AG04450 (cell line): ENCODE results near the gene PPP6R1. TPM values are rescaled to one million over a fixed set of nuclear protein-coding genes. Genes with fewer than 3 reads are reported as not detected.

Source experiments
- CTCF ChIA-PET: fragments of 300-600, 350-600 bp; formaldehyde crosslinking; extraction: SDS; loops from one replicate; lab custom pipeline; 2022; ENCODE audit warnings: antibody characterized with exemption, inconsistent platforms; lab: Charles Lee
- POLR2A ChIA-PET: fragments of 350-600 bp; formaldehyde crosslinking; extraction: SDS; loops from one replicate; lab custom pipeline; 2021; ENCODE audit warnings: antibody characterized with exemption, inconsistent platforms; lab: Yijun Ruan, JAX
- DNase-seq: peaks from one replicate; pipeline ENCODE4 v3.0.0-alpha.2; 2011; ENCODE audit warnings: low read depth, low spot score
- H3K27ac ChIP-seq: one replicate; pipeline ENCODE4 v1.5.1; 2012; ENCODE audit warnings: low read depth, low read length, control low read depth
- H3K27me3 ChIP-seq: one replicate; pipeline ENCODE4 v1.6.0; 2012; ENCODE audit warnings: low read length; ENCODE audit not compliant: control insufficient read depth, insufficient read depth
- H3K4me3 ChIP-seq: 2 replicates; pipeline ENCODE4 v1.5.1; 2011; ENCODE audit warnings: mild to moderate bottlenecking, low read depth, low read length, control low read depth
- H3K9me3 ChIP-seq: 2 replicates; pipeline ENCODE4 v1.5.1; 2012; ENCODE audit warnings: low read length; ENCODE audit not compliant: control insufficient read depth, insufficient read depth
- CTCF ChIP-seq: IDR thresholded peaks from 2 replicates; pipeline ENCODE4 v1.5.1; 2011; ENCODE audit warnings: low read depth, low read length, control low read depth, inconsistent platforms
- polyA plus RNA-seq: library from polyadenylated mRNA; depleted of rRNA; stranded (reverse); fragments of >200 nt; gene quantifications from 2 replicates; pipeline ENCODE4 v1.2.3, GENCODE V29; 2011

The PPP6R1 gene
- polyA plus RNA-seq, 1 experiment: 24.5 TPM

- H3K27me3 ChIP-seq: no peaks in the 10 kb centered on the region
- DNase-seq: no peak
- H3K9me3 ChIP-seq: no peaks in the 10 kb centered on the region
- no peak overlapping the region for H3K4me3 ChIP-seq
- ChIA-PET POLR2A (no interaction called here), CTCF (interaction anchor here (1.3 kb wide), 1 partner anchor 13 kb away, joined by 6 read pairs; no protein-coding TSS in a partner anchor)
- no peak overlapping the region for H3K27ac ChIP-seq
- no peak for TF ChIP-seq CTCF
These were observed 46.7 kb upstream of the PPP6R1 start for GRCh38 chr19:55305491-55305890.

- TF ChIP-seq CTCF: no peak
- Histone ChIP-seq H3K4me3 (no peak overlapping the region), H3K27ac (no peak overlapping the region), H3K9me3 (no peaks in the 10 kb centered on the region), H3K27me3 (no peaks in the 10 kb centered on the region)
- no peak for DNase-seq
- ChIA-PET CTCF (no interaction called here), POLR2A (no interaction called here)
These were observed 46.2 kb upstream of the PPP6R1 start for GRCh38 chr19:55304980-55305379.

GRCh38 chr19:55304279-55304978 lies 45.6 kb upstream of the PPP6R1 start:
- DNase-seq: no peak
- H3K4me3 ChIP-seq: no peak overlapping the region
- ChIA-PET CTCF (no interaction called here), POLR2A (no interaction called here)
- no peaks in the 10 kb centered on the region for H3K27me3 ChIP-seq
- TF ChIP-seq CTCF: no peak
- no peaks in the 10 kb centered on the region for H3K9me3 ChIP-seq
- H3K27ac ChIP-seq: no peak overlapping the region

GRCh38 chr19:55303477-55303876 lies 44.7 kb upstream of the PPP6R1 start:
- Histone ChIP-seq H3K27ac (no peak overlapping the region), H3K27me3 (no peaks in the 10 kb centered on the region), H3K4me3 (no peak overlapping the region), H3K9me3 (no peaks in the 10 kb centered on the region)
- ChIA-PET POLR2A (interaction anchor here (0.5 kb wide), 1 partner anchor 16 kb away, joined by 6 read pairs; no protein-coding TSS in a partner anchor), CTCF (interaction anchor here (0.5 to 3.7 kb wide), 10 partner anchors 10 to 330 kb away, joined by 3 to 41 read pairs (median 8); partner anchors contain the start of gene KMT5C)
- DNase-seq: no peak
- TF ChIP-seq CTCF: no peak

GRCh38 chr19:55302318-55302703 lies 43.5 kb upstream of the PPP6R1 start:
- Histone ChIP-seq H3K27ac (no peak overlapping the region), H3K4me3 (no peak overlapping the region; the same call in 1 of the 2 replicates), H3K27me3 (no peaks in the 10 kb centered on the region), H3K9me3 (no peaks in the 10 kb centered on the region)
- POLR2A ChIA-PET: no interaction called here
- no peak for DNase-seq
- TF ChIP-seq CTCF: no peak
- CTCF ChIA-PET: interaction anchor here (0.6 to 3.7 kb wide), 17 partner anchors 10 to 331 kb away, joined by 3 to 41 read pairs (median 4); partner anchors contain the start of genes KMT5C and TMEM238
